ENCODE data around the gene CLPTM1.

CLPTM1 gene

GRCh38 chr19:44949550-44949949 is 5.6 kb upstream of the CLPTM1 start:
- ChIA-PET CTCF (interaction anchor here (1.7 kb wide), 1 partner anchor 46 kb away, joined by 6 read pairs; no protein-coding TSS in a partner anchor), POLR2A (interaction anchor here (1.3 kb wide), 1 partner anchor 41 kb away, joined by 3 read pairs; no protein-coding TSS in a partner anchor)
- no peak for DNase-seq (ENCODE audit: extremely low spot score)

GRCh38 chr19:44951179-44952159 is 3.7 kb upstream of the CLPTM1 start:
- TF ChIP-seq CTBP1 (IDR thresholded peaks at IDR 0.05; ENCODE audit: borderline replicate concordance): no peak
- no peak for TF ChIP-seq BHLHE40 (IDR thresholded peaks at IDR 0.05; ENCODE audit: borderline replicate concordance)
- POLR2A ChIA-PET: interaction anchor here (1.3 kb wide), 1 partner anchor 46 kb away, joined by 4 read pairs; the partner anchor contains the start of gene APOE
- DNase-seq (ENCODE audit: extremely low spot score): peak; percentile 74
- CTCF ChIA-PET: interaction anchor here (0.7 to 1.4 kb wide), 5 partner anchors 35 to 48 kb away, joined by 3 to 6 read pairs (median 3); partner anchors contain the start of gene APOE

More at GRCh38 chr19:44949550-44949949, 5.6 kb upstream of the CLPTM1 start:
- TF ChIP-seq ARNT (IDR thresholded peaks at IDR 0.05) (no peak), TARDBP (IDR thresholded peaks at IDR 0.05) (no peak), SUZ12 (IDR thresholded peaks at IDR 0.05) (no peak), ZNF384 (IDR thresholded peaks at IDR 0.05) (no peak), FOXK2 (IDR thresholded peaks at IDR 0.05) (no peak), PKNOX1 (IDR thresholded peaks at IDR 0.05) (no peak), SP1 (IDR thresholded peaks at IDR 0.05) (no peak), ELF4 (IDR thresholded peaks at IDR 0.05) (no peak), FOXM1 (IDR thresholded peaks at IDR 0.05; ENCODE audit: borderline replicate concordance) (no peak), FOXA1 (IDR thresholded peaks at IDR 0.05) (no peak), BHLHE40 (IDR thresholded peaks at IDR 0.05; ENCODE audit: borderline replicate concordance) (no peak), LEF1 (IDR thresholded peaks at IDR 0.05; ENCODE audit: borderline replicate concordance) (no peak)

- ChIA-PET CTCF (interaction anchor here (1.0 kb wide), 1 partner anchor 49 kb away, joined by 4 read pairs; the partner anchor contains the start of gene APOE), POLR2A (interaction anchor here (0.6 to 1.8 kb wide), 14 partner anchors 12 to 106 kb away, joined by 3 to 17 read pairs (median 5); partner anchors contain the start of genes APOC1, APOE and CLASRP)
- TF ChIP-seq BHLHE40 (IDR thresholded peaks at IDR 0.05; ENCODE audit: borderline replicate concordance) (no peak), FOXM1 (IDR thresholded peaks at IDR 0.05; ENCODE audit: borderline replicate concordance) (no peak), SUZ12 (IDR thresholded peaks at IDR 0.05) (no peak), FOXA1 (IDR thresholded peaks at IDR 0.05) (no peak), ZNF384 (IDR thresholded peaks at IDR 0.05) (peak; percentile 71)
- no peak for DNase-seq (ENCODE audit: extremely low spot score)
Measured at GRCh38 chr19:44954278-44954648, 917 bp upstream of the CLPTM1 start.

GRCh38 chr19:44955505-44956439 is 592 bp downstream of the CLPTM1 start:
- no peak for DNase-seq (ENCODE audit: extremely low spot score)
- CTCF ChIA-PET: no interaction called here
- TF ChIP-seq CTBP1 (IDR thresholded peaks at IDR 0.05; ENCODE audit: borderline replicate concordance) (no peak), SUZ12 (IDR thresholded peaks at IDR 0.05) (no peak), BHLHE40 (IDR thresholded peaks at IDR 0.05; ENCODE audit: borderline replicate concordance) (no peak), NFRKB (IDR thresholded peaks at IDR 0.05) (no peak), PKNOX1 (IDR thresholded peaks at IDR 0.05) (no peak), FOXK2 (IDR thresholded peaks at IDR 0.05) (no peak), LEF1 (IDR thresholded peaks at IDR 0.05; ENCODE audit: borderline replicate concordance) (no peak), TARDBP (IDR thresholded peaks at IDR 0.05) (no peak), FOXM1 (IDR thresholded peaks at IDR 0.05; ENCODE audit: borderline replicate concordance) (no peak), FOXA1 (IDR thresholded peaks at IDR 0.05) (no peak), ZNF384 (IDR thresholded peaks at IDR 0.05) (no peak)
- POLR2A ChIA-PET: interaction anchor here (0.7 to 1.8 kb wide), 4 partner anchors 15 to 48 kb away, joined by 3 to 8 read pairs (median 3); no protein-coding TSS in a partner anchor

GRCh38 chr19:44957526-44957925 is 2.3 kb downstream of the CLPTM1 start:
- CTCF ChIA-PET: no interaction called here
- no peak for DNase-seq (ENCODE audit: extremely low spot score)
- TF ChIP-seq SP1 (IDR thresholded peaks at IDR 0.05) (no peak), FOXA1 (IDR thresholded peaks at IDR 0.05) (no peak), BHLHE40 (IDR thresholded peaks at IDR 0.05; ENCODE audit: borderline replicate concordance) (no peak), ELF4 (IDR thresholded peaks at IDR 0.05) (no peak), ZNF384 (IDR thresholded peaks at IDR 0.05) (no peak), ARNT (IDR thresholded peaks at IDR 0.05) (no peak), HDGF (IDR thresholded peaks at IDR 0.05; ENCODE audit: borderline replicate concordance) (no peak), NFRKB (IDR thresholded peaks at IDR 0.05) (no peak), FOXM1 (IDR thresholded peaks at IDR 0.05; ENCODE audit: borderline replicate concordance) (no peak), CTBP1 (IDR thresholded peaks at IDR 0.05; ENCODE audit: borderline replicate concordance) (no peak), LEF1 (IDR thresholded peaks at IDR 0.05; ENCODE audit: borderline replicate concordance) (no peak), L3MBTL2 (conservative IDR thresholded peaks at IDR 0.05) (no peak), PKNOX1 (IDR thresholded peaks at IDR 0.05) (no peak)
- POLR2A ChIA-PET: interaction anchor here (0.9 to 1.4 kb wide), 3 partner anchors 29 to 67 kb away, joined by 3 read pairs; no protein-coding TSS in a partner anchor
